GM12872 (cell line): ENCODE results near the gene MPP4.

ENCODE experiments used
- TF ChIP-seq, protein P1 (sequence below): IDR thresholded peaks from 3 replicates; pipeline ENCODE4 v1.5.1; 2011; ENCODE audit warnings: low read depth, mild to moderate bottlenecking, low read length, moderate library complexity; ENCODE audit not compliant: insufficient read depth

Gene MPP4, protein sequence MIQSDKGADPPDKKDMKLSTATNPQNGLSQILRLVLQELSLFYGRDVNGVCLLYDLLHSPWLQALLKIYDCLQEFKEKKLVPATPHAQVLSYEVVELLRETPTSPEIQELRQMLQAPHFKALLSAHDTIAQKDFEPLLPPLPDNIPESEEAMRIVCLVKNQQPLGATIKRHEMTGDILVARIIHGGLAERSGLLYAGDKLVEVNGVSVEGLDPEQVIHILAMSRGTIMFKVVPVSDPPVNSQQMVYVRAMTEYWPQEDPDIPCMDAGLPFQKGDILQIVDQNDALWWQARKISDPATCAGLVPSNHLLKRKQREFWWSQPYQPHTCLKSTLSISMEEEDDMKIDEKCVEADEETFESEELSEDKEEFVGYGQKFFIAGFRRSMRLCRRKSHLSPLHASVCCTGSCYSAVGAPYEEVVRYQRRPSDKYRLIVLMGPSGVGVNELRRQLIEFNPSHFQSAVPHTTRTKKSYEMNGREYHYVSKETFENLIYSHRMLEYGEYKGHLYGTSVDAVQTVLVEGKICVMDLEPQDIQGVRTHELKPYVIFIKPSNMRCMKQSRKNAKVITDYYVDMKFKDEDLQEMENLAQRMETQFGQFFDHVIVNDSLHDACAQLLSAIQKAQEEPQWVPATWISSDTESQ

DNA sequence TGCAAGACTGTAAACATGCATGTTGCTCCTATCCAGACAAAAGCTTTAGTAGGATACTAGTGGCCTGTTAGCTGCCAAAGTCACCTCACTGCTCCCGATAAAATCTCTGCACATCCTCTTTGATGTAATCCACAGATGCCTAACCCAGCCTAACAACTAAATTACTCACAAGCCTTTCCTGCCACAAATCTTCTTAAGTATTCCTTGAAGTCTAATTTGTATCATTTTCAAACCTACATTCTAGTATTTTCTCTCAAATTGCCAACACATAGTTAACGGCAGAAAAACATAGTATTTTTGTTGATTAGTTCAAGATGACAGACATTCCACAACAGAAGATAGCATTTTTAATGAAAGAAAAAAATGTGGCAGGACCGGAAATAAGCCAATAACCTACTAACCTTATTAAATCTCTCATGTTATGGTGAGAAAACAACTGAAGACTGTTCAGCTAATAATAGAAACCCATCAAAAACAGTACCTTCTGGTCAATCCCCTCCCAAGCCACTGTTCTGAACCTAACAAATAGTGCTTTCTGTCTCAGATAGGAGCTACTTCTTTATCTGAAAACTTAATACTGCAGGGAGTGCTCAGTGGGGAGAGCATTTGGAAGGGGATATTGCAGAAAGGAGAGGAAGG, at the start of gene MPP4:
TSS of gene MPP4 (minus strand) at position 57 of the 639 bp plus-strand sequence. CDS start 4,690 bp downstream, outside the sequence.
- TF ChIP-seq, protein P1, sequence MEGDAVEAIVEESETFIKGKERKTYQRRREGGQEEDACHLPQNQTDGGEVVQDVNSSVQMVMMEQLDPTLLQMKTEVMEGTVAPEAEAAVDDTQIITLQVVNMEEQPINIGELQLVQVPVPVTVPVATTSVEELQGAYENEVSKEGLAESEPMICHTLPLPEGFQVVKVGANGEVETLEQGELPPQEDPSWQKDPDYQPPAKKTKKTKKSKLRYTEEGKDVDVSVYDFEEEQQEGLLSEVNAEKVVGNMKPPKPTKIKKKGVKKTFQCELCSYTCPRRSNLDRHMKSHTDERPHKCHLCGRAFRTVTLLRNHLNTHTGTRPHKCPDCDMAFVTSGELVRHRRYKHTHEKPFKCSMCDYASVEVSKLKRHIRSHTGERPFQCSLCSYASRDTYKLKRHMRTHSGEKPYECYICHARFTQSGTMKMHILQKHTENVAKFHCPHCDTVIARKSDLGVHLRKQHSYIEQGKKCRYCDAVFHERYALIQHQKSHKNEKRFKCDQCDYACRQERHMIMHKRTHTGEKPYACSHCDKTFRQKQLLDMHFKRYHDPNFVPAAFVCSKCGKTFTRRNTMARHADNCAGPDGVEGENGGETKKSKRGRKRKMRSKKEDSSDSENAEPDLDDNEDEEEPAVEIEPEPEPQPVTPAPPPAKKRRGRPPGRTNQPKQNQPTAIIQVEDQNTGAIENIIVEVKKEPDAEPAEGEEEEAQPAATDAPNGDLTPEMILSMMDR = no peak

DNA sequence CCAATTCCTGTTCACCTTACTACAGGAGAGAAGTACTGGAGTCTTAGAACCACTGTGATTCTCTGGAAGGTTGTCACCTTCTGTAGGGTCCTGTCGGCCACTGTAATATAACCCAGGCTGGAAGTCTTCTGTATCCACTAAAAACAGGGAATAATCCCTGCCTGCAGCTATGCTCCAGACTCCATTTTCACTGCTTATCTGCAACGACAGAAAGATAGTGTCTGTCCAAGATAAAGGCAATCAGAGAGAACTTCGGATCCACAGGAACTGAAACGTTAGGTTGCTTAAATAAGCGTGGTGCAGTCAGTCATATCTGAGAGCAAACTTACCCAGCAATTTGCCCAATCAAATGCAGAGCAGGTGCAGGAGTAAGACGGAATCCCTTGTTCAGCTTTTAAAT, 48.1 kb upstream of the MPP4 start:
- TF ChIP-seq, protein P1 = no peak

DNA sequence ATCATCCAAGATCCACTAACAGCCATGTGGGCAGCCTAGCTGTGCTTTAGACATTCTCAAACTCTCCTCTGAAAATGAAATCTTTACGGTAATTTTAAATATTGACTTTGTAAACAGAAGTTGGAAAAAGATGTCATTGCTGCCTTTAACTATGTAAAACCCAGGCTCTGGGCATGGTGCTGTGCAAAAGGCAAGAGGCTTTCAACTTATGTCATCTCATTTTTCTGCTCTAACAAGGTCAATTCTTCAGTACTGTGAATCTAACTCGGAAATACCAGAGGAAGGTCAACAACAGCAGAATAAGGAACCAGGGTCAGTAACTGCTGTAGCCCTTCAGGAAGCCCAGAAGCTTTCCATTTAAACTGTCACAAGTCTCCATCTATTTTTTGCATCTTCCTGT, 37.0 kb upstream of the MPP4 start:
- TF ChIP-seq, protein P1 = no peak

DNA sequence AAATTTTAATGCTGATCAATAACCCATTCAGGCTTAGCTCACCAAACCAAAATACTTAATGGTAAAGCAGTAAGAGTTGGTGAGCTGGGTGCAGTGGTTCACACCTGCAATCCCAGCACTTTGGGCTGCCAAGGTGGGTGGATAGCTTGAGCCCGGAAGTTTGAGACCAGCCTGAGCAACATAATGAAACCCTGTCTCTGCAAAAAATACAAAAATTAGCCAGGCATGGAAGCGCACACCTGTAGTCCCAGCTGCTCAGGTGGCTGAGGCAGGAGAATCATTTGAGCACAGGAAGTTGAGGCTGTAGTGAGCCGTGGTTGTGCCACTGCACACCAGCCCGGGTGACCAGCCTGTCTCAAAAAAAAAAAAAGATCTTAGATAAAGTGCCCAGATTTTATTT, 35.7 kb upstream of the MPP4 start:
- TF ChIP-seq, protein P1 = no peak

DNA sequence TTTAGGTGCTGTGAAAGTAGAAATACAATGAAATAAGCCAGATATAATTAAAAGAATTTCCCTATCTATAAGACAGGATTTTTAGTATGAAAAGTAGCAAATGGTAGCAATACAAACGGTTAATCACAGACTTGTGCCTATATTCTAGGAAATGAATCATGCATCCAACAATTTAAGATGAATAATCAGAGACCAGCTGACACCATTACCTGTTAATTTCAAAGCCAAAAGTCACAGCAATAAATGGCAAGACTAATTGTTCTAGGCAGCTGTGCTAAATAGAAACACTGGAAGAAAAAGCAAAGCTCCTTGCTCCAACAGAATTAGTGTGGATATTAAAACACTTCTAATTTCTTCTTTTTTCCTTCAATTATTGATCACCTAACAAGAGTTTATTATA, 35.1 kb upstream of the MPP4 start:
- TF ChIP-seq, protein P1 = no peak

DNA sequence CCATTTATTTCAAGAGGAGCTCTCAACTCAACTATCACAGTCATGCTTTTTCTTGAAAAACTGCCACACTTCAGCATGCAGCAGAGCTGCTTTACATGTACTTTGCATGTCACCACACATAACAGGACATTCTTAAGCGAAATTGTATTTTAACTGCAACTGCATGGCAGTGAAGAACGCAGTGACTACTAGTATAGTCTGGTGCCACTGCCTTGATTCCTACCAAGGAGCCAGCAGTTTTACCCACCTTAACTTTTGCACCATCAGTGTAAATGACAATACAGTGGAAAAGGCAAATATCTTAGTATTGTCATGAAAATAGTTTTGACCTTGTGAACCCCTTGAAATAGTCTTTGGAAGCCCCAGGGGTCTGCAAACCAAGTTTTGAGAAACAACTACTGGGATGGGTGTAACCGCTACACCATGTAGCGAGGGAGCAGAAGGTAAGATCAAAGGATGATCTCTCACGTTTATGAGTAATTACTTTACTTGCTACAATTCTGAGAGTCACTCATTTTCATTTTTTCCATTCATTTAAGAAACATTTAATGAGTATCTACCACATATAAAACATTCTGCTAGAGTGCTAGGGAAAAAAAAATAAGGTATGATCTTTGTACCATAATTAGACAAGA, 32.3 kb upstream of the MPP4 start:
- TF ChIP-seq, protein P1 = no peak

DNA sequence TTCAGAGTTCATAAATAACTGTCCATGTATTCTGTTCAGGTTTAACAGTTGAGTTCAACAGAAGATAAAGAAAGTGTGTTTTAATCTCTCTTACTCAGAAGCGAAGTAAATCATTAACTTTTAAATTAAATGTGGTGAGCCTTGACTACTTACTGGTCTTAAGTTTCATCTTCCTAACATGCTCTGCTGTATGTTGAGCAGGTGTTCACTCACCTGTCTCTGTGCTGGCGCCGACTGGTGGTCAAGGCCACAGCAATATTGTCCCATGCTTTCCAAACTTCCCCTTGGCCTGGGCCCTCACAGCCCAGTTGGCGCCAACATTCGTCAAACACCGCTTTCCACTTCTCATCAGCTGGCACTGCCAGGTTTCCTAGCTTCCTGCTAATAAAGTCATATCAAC, 17.0 kb upstream of the MPP4 start:
- TF ChIP-seq, protein P1 = no peak
